NCI-H526 treated with DMSO at 0.1 percent for 48 hours (cell line): ENCODE results near the gene PTK7.
"Not testable (repeated sequence)": the region's sequence is repeated elsewhere in the genome, so short reads cannot be mapped to it uniquely, and the experiment has no call there.

ENCODE experiments used
- DNase-seq: peaks from one replicate; lab custom pipeline; 2025; lab: John Stamatoyannopoulos, UW

The PTK7 gene

GRCh38 chr6:43117466-43117865 is 41.4 kb downstream of the PTK7 start:
- DNase-seq = not testable (repeated sequence)

- no peak for DNase-seq
These were observed 43.4 kb downstream of the PTK7 start for GRCh38 chr6:43119482-43119881.

DNA sequence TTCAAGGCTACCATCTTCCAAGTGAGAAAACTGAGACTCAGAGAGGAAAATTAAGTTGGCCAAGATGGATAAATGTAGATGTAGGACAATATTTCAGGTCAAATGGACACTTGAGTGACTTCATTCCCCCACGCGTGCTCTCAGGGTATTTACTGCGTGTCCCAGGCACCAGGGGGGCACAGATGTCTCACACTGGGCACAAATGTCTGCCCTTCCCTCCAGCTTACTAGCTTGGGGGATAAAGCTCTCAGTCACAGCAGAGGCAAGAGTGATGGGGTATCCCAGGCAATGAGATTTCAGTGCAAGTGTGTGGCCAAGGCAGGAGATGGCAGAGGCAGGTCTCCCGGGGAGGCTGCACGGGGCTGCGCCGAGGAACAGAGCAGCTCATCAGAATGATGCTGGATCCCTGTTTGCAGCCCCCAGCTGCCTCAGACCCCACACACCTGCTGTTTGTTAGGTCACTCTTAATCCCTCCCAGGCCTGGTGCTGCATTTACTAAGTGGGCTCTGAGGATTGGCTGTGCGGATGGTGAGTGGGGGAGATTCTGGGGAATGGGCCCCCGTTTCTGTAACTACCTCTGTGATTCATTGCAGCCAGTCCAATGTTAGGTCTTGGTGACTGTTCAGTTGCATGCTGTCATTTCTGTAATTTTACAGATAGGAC is 44.1 kb downstream of the PTK7 start:
- DNase-seq = no peak

DNA sequence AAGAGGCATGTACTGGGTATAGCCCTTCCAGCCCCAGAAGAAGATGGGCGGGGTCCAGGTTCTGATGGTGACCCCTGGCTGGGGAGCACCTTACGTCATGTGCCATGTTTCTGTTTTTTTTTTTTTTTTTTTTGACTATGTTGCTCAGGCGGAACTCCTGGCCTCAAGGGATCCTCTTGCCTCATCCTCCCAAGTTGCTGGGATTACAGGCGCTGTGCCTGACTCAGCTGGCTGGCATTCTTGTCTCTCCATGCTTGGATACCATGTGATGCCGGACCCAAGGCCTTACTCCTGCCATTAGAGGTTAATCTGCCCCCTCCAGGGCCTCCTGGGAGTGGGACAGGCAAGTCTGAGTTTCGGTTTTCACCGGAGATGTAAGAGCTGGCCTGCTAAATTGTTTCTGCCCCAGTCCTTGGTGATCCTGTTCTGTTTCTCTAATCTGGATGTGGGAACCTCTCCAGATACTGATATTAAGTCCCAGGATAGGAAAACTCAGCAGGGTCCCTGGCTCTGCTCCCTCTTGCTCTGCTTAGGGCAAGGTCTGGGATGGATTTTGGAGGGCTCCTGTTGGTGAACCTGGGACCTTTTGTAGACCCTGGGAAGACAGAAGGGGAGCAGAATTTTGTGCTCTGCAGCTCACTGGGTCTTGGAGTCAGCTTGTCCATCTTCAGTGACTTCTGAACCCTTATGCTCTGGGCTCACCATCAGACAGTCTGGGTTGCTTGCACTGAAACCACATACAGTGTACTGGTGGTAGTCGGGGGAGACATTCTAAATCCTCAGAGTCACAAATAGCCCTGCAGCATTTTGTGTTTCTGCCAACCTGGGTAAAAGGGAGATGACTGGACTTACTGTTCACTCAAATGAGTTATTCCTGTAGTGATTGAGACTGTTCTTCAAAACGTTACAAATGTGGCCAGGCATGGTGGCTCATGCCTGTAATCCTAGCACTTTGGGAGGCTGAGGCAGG is 45.1 kb downstream of the PTK7 start:
- DNase-seq = no peak

DNA sequence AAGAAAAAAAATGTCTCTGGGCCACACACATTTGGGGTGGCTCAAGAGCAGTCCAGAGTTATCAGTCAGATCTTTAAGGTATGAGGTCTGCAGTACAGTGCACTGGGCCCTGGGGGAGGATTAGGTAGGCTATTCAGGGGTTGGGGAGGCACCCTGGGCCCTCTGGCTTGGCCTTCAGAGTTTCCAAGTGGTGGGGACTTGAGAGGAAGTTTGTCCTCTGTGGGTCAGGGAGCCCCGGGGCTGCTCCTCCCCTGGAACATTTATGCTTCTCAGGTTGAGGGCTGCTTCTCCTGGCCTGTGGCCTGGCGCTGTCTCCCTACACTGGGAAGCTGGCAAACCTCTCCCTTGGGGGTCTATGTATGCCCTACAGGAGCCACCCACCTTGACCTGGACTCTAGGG is 46.0 kb downstream of the PTK7 start:
- no peak for DNase-seq

DNA sequence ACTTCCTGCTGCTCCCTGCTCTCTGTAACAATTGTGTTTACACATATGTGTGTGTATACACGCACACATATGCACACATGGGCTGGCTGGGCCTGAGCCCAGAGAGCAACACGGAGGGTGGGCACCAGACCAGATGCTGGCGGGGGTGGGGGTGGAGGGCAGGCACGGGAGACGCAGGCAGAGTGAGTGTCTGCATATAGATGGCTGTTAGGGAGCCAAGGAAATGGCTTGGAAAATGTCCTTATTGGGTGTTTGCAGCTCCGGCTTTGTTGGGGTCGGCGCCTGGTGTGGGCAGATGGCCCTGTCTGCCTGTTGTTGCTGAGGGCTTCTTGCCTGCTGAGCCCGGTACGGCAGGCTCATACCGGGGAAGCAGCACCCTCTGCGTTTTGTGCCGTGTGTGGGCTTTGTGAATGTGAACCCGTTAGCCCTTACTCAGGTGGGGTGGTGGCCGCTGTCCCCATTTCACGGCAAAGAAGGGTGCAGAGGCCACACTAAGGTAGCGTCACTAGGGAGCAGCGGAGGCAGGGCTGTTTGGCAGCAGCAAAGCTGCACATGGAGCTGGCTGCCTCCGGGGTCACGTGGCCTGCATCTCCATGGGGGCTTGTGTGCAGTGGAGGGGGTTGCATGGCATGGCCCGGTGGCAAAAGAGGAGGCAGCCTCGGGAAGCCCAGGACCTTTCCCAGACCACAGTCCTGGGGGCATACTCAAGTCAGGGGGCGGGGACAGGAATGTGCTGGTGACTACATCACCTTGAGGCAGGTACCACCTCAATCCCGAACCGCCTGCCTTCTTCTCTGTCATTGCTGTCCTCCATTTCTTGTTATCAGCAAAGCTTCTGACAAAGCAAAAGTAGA is 47.6 kb downstream of the PTK7 start:
- DNase-seq = no peak

DNA sequence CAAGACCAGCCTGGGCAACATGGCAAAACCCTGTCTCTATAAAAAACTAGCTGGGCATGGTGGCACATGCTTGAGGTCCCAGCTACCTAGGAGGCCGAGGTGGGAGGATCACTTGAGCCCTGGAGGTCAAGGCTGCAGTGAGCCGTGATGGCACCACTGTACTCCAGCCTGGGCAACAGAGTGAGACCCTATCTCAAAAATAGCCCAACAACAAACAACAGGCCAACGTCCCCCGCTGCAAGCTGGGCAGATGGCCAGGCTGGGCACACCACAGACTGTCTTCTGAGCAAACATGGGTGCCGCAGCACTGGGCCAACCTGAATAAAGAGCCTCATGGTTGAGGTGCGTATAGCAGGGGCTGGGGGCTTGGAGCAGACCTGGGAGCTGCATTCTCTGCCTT is 48.4 kb downstream of the PTK7 start:
- DNase-seq = no peak

GRCh38 chr6:43125119-43125518 is 49.0 kb downstream of the PTK7 start:
- DNase-seq = no peak

- DNase-seq = no peak
These were observed 49.4 kb downstream of the PTK7 start for GRCh38 chr6:43125555-43125954.

GRCh38 chr6:43127180-43127579 is 51.1 kb downstream of the PTK7 start:
- peak; percentile 34 for DNase-seq

DNA sequence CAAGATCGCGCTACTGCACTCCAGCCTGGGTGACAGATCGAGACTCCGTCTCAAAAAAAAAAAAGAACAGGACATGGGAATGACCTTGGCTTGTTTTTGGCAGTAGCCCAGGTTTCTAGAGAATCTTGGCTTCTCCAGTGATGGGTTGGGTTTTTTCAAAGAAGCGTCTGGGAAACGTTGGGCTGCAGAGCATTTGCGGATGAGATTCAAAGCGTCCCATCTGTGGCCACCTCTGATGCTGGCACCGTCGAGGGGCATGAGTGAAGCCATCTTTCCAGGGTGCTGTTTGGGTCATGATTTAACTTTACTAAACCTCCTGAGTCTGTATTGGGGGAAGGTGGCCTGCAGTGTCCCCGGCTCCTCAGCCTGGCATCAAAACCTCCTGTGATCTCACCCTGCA is 51.8 kb downstream of the PTK7 start:
- DNase-seq = no peak

DNA sequence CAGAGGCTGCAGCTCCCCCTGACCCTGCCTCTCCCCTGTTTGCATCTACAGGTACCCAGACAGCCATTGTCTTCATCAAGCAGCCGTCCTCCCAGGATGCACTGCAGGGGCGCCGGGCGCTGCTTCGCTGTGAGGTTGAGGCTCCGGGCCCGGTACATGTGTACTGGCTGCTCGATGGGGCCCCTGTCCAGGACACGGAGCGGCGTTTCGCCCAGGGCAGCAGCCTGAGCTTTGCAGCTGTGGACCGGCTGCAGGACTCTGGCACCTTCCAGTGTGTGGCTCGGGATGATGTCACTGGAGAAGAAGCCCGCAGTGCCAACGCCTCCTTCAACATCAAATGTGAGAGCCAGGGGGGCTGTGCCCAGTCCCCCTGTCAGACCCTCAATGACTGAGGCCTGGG is 52.8 kb downstream of the PTK7 start:
- no peak for DNase-seq

DNA sequence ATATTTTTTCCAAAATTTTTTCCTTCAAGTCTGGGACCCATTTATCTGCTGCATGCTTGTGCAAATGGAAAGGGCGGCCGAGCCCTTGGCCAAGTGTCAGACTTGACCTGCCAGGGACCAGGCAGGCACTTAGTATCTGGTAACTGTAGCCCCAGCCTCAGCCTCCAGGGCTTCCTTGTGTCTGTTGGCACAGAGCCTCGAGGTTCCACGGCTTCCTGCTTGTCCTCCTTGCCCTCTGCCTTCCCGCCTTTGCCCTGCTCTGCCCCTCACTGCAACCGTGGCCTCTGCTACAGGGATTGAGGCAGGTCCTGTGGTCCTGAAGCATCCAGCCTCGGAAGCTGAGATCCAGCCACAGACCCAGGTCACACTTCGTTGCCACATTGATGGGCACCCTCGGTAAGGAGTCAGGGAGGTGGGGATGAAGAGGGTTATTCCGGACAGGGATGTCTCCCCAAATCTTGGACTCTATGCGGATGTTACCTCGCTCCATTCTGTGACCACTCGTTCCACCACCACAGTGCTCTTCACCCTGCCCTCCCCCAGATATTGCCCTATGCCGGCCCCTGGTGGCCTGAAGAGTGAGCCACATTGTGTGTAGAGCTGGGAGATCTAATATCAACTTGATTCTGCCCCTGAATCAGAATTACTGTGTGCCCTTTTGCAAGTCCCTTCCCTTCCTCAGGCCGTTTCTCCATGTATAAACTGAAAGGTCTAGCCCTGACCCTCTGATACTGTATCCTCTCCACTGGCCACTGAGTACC is 53.5 kb downstream of the PTK7 start:
- no peak for DNase-seq

DNA sequence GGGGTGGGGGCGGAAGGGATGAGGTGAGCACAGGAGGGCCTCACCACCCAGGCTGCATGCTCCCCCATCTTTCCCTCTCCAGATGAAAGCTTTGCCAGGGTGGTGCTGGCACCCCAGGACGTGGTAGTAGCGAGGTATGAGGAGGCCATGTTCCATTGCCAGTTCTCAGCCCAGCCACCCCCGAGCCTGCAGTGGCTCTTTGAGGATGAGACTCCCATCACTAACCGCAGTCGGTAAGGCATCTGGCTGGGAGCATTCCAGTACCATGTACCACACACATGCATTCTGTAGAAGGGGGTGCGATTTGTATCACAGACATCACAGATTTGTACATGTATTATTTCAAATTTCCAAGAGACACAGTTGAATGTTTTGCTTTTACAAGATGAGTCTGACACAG is 54.3 kb downstream of the PTK7 start:
- no peak for DNase-seq

- not testable (repeated sequence) for DNase-seq
These were observed 55.3 kb downstream of the PTK7 start for GRCh38 chr6:43131379-43131778.

DNA sequence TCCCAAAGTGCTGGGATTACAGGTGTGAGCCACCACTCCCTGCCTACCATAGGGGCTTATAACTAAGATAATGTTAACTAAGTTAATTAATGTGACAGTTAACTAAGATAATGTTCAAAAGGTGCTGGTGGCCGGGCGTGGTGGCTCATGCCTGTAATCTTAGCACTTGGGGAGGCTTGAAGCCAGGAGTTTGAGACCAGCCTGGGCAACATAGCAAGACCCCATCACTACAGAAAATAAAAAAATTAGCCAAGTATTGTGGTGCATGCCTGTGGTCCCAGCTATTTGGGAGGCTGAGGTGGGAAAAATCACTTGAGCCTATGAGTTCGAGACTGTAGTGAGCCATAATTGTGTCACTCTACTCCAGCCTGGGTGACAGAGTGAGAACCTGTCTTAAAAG is 62.2 kb downstream of the PTK7 start:
- DNase-seq = no peak

DNA sequence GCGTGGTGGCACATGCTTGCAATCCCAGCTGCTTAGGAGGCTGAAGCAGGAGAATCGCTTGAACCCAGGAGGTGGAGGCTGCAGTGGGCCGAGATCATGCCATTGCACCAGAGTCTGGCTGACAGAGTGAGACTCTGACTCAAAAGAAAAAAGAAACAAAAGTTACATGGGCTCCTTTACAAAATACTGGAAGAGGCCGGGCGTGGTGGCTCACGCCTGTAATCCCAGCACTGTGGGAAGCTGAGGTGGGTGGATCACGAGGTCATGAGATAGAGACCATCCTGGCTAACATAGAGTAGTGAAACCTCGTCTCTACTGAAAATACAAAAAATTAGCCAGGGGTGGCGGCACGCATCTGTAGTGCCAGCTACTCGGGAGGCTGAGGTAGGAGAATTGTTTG is 63.9 kb downstream of the PTK7 start:
- DNase-seq = not testable (repeated sequence)

DNA sequence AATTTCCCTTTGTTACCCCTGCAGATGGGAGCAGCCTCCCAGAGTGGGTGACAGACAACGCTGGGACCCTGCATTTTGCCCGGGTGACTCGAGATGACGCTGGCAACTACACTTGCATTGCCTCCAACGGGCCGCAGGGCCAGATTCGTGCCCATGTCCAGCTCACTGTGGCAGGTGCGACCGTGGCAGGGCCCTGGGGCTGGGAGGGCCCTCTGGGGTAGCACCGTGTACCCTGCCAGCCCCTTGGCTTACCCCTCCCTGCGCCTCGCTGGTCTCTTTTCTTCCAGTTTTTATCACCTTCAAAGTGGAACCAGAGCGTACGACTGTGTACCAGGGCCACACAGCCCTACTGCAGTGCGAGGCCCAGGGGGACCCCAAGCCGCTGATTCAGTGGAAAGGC is 65.5 kb downstream of the PTK7 start:
- no peak for DNase-seq

DNA sequence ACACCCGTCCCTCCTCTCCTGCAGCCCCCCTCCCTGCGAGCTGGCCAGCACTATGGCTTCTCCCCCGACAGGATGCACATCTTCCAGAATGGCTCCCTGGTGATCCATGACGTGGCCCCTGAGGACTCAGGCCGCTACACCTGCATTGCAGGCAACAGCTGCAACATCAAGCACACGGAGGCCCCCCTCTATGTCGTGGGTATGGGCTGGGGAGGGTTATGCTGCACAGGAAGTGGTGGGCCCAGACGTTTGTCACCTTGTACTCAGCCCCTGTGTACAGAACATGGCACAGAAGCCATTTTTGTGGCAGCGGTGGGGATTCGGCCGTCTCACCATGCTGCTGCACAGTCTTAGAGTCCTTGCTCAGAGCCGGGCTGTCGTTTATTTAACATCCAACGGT is 66.0 kb downstream of the PTK7 start:
- DNase-seq = no peak

- DNase-seq = peak; percentile 59
These were observed 67.4 kb downstream of the PTK7 start for GRCh38 chr6:43143235-43144128.

GRCh38 chr6:43144879-43145278 is 68.8 kb downstream of the PTK7 start:
- no peak for DNase-seq
